ENCODE measurements around the gene ACAA1. TPM values are rescaled to one million over a fixed set of nuclear protein-coding genes. Genes with fewer than 3 reads are reported as not detected.

Gene ACAA1
- total and polyA plus RNA-seq, 9 of the 15 experiments (the other 6 are each of a cell fraction or from before 2014, with no cell fraction given) = 4.0 to 88.9 (median 57.2) TPM

GRCh38 chr3:38164952-38165721 is 28.2 kb upstream of the ACAA1 start, which contains the start of gene OXSR1 (continued):
- 0 out of 4 replicates have a peak, but pooled peaks of 1 of the 2 experiments have one; percentile 14 for TF ChIP-seq RAD21 (CRISPR knock-in tag; conservative IDR thresholded peaks at IDR 0.05 in 1 of 2, IDR thresholded peaks at IDR 0.05 in 1 of 2)
- no peak for TF ChIP-seq RFX7 (CRISPR knock-in tag; IDR thresholded peaks at IDR 0.05)
- TF ChIP-seq SIRT6 (IDR thresholded peaks at IDR 0.05; ENCODE audit: low read depth, low read length) = no peak
- TF ChIP-seq THRB (CRISPR knock-in tag; conservative IDR thresholded peaks at IDR 0.05) = peak; percentile 46; the same call in 1 of the 2 replicates
- no peak for TF ChIP-seq ZNF609 (CRISPR knock-in tag; IDR thresholded peaks at IDR 0.05; ENCODE audit: borderline replicate concordance)
- TF ChIP-seq DEAF1 (CRISPR knock-in tag; IDR thresholded peaks at IDR 0.05) = no peak
- TF ChIP-seq EZH2 (IDR thresholded peaks at IDR 0.05; ENCODE audit: borderline replicate concordance, low read depth, low read length) = no peak
- TF ChIP-seq ZNF274 (IDR thresholded peaks at IDR 0.05; ENCODE audit: borderline replicate concordance, low read depth, low read length) = no peak
- TF ChIP-seq DMBX1 (CRISPR knock-in tag; IDR thresholded peaks at IDR 0.05; ENCODE audit: borderline replicate concordance) = no peak
- TF ChIP-seq NFRKB (IDR thresholded peaks at IDR 0.05; ENCODE audit: low read depth) = peak; percentile 93; the same call in 1 of the 2 replicates
- TF ChIP-seq TCF7L2 (IDR thresholded peaks at IDR 0.05; ENCODE audit: low read depth, low read length) = peak; percentile 27; the same call in 1 of the 2 replicates
- TF ChIP-seq SP1 (CRISPR knock-in tag; IDR thresholded peaks at IDR 0.05) = peak; percentile 98
- no peak for TF ChIP-seq PREB (CRISPR knock-in tag; IDR thresholded peaks at IDR 0.05)
- TF ChIP-seq SRF (CRISPR knock-in tag; IDR thresholded peaks at IDR 0.05) = peak in 1 of 2 experiments; percentile 89; a peak in 2 of 4 replicates
- no peak for TF ChIP-seq ZFP91 (CRISPR knock-in tag; IDR thresholded peaks at IDR 0.05)

Data from K562 (cell line).